Measurements from ENCODE around the gene PCDHGA1.

PCDHGA1 gene

GRCh38 chr5:141515141-141515540 is 184.8 kb downstream of the PCDHGA1 start:
- no peak for DNase-seq

DNA sequence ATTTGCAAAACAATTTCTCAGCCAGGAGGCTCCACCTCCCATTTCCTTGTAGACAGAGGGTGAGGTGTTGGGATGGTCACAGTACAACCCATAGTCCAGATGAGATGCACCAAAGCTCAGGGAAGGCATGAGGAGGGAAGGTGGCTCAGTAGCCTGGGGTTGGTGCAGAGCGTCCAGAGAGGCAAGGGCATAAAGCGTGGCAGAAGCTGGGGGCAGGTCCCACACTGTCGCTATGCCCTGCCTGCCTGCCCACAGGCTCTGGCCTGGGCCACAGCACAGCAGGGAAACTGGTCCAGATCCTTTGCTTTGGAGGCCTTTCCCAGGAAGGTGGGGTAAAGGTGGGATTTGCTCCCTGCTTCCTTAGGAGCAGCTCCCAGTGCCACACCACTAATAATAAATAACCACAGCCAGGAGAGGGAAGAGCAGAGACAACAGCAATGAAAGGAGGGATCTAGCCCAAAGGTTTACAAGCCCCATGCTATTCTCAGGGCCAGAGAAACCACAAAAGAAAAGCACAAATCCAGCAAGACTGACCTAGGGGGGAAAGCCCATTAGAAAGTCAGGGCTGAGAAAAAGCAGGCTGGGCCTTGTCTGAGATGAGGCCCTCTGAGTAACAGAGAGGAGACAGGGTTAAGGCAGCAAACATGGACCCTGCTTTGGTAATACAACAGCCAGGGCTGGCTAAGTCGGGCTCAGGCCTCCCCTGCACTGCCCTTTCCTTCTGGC is 185.8 kb downstream of the PCDHGA1 start:
- DNase-seq: no peak

DNA sequence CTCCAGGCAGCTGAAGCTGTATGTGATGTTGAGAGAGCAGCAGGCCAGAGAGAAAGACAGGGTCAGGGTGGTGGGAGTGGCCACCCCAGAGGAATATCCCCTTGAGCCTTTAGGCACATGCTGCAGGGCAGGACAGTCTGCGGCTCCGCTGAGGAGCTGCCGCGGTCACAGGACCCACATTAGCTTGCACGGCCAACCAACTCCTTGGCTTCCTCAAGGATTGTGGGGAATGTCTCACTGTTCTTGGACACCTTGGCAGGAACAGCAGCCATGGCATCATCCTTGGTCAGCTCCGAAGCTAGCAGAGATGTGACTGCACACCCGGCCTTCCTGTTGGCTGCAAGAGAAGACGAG is 186.3 kb downstream of the PCDHGA1 start:
- DNase-seq: no peak

DNA sequence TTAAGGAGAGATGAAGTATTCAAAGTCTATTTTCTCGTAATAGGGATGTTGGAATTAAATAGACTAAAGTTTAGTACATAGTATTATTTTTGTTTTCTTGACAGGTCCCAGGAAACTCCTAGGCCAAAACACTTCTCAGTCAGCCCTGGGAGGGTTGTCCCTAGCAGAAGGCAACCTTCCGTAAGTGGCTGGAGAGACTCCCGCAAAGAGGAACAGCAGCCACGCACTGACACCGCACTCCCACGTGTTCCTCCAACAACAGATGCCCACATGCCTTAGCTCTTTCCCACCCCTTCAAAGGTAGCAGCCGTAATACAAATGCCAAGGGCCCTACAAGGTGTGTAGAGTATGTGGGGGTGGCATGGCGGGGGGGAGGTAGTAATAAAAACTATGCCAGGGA is 187.0 kb downstream of the PCDHGA1 start:
- no peak for DNase-seq

GRCh38 chr5:141517880-141518617 is 187.7 kb downstream of the PCDHGA1 start:
- no peak for DNase-seq

GRCh38 chr5:141518618-141519015 is 188.3 kb downstream of the PCDHGA1 start:
- no peak for DNase-seq

- no peak for DNase-seq
Measured at GRCh38 chr5:141519605-141520565, 189.6 kb downstream of the PCDHGA1 start.

DNA sequence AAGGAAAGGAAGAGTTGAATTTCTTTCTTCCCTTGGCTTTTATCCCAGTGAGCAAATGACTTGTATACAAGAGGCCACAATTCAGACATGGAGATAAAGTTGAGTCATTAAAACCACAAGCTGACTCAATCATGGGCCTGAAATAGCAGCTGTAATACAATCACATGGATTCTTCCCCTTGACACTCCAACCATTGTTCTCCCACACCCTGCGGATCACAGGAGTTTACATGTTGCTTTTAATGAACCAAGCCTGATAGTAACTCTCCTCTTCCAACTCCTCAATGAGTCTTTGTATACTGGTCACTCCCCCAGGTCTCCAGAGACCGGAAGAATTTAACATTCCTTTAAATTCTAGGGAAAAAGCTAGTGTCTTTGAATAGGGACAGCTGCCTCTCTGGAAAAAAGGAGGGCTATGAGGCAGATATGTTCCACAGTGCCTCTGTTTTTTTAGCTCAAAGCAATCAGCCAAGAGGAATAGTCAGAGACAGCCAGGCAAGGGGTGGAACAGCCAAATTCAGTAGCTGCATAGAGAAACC is 191.0 kb downstream of the PCDHGA1 start:
- no peak for DNase-seq

GRCh38 chr5:141522301-141522700 is 192.0 kb downstream of the PCDHGA1 start:
- DNase-seq: no peak

- no peak for DNase-seq
Measured at GRCh38 chr5:141523991-141524390, 193.7 kb downstream of the PCDHGA1 start.

DNA sequence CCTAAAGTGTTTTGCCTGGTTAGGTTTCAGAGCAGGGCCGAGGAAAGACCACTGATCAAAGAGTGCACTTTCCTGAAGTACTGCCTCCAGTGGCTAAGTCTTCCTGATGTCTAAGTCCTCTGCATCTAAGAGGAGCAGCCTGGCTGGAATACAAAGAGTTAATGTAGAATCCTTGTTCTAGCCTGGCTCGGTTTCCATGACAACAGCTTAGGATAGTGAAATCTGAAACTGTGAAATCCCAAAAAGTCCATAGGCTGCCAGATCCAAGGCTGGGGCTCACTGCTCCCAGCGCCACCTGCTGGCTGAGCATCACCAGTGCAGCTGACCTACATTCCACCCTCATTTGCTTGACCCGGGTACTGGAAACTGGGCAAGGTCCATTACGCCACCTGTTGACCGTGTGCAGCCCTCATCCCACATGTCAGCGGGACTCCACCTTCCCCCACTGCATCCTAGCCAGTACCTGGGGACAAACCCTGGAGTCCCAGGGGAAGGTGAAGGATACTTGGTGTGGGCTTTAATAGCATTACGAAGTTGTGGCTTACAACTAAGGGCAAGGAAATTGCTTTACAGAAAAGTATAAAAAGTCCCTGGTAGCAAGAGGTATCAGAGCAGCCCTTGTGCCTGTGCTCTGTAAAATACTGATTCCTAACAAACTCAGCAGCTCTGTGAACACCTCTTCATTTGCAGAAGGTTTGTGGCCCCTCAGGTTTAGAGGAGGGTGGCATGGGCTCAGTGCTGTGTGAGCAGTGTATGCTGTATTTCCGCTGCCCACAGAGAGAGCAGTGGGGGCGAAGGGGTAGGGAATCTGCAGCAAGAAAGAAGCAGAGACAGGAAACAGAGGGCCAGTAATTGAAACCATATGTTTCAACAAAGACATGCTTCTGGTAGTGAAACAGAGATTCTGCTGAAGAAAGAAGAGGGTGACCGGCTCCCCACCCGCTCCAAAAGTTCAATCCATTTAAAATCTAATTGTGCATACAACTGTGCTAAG is 194.6 kb downstream of the PCDHGA1 start:
- DNase-seq: peak; percentile 85

- no peak for DNase-seq
Measured at GRCh38 chr5:141525653-141526052, 195.3 kb downstream of the PCDHGA1 start.

GRCh38 chr5:141527426-141527825 is 197.1 kb downstream of the PCDHGA1 start:
- no peak for DNase-seq

- no peak for DNase-seq
Measured at GRCh38 chr5:141528291-141528984, 198.1 kb downstream of the PCDHGA1 start.

DNA sequence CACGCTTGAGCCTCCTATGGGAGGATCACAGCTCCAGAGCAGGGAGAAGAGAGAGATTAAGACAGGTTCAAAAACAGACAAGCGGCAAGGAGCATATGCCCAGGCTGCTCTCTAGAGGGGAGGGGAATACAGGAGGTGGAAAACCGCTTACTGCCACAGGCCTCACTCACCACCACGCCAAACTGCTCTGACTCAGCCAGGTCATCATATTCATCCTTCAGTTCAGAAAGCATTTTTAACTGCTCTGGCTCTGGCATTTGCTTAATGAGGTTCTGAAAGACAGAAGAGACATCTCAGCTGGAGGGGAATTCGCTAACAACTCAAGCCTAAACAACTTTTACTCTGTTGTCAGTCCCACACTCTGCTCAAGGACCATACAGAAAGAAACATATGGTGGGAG is 198.7 kb downstream of the PCDHGA1 start:
- no peak for DNase-seq

- no peak for DNase-seq
Measured at GRCh38 chr5:141529873-141530272, 199.6 kb downstream of the PCDHGA1 start.

- no peak for DNase-seq
Measured at GRCh38 chr5:141532726-141533125, 202.4 kb downstream of the PCDHGA1 start.

DNA sequence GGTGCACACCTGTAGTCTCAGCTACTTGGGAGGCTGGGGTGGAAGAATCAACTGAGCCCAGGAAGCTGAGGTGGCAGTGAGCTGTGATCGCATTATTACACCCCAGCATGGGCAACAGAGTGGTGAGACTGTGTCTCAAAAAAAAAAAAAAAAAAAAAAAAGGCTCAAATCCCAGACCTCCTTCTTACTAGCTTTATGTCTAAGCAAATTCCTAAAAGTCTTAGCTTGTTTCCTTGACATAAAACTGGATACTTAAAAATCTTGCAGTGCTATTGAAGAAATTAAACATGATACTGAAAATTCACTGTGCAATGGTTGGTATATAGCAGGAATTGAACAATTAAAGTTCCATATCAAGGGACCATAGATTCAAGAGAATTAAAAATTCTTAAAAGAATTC is 203.6 kb downstream of the PCDHGA1 start:
- no peak for DNase-seq

- DNase-seq: no peak
Measured at GRCh38 chr5:141534492-141535213, 204.3 kb downstream of the PCDHGA1 start.

GRCh38 chr5:141543053-141543452 is 212.7 kb downstream of the PCDHGA1 start:
- DNase-seq: no peak

GRCh38 chr5:141547488-141547887 is 217.2 kb downstream of the PCDHGA1 start:
- DNase-seq: no peak
